Aorta (tissue), 5 donors: ENCODE measurements around the gene S100P. TPM values are rescaled to one million over a fixed set of nuclear protein-coding genes. Genes with fewer than 3 reads are reported as not detected.
"Not testable (repeated sequence)": the region's sequence is repeated elsewhere in the genome, so short reads cannot be mapped to it uniquely, and the experiment has no call there.

Experiments used
- ATAC-seq: fragments of 200-7000 bp; cut with Tn5 transposase; one replicate; pipeline ENCODE4 v1.9.1; 2022; ENCODE audit warnings: moderate library complexity; ENCODE audit not compliant: low FRiP score
- DNase-seq, 2 donors: peaks; one replicate each; pipeline ENCODE4 v3.0.0-alpha.2; 2020
- H3K27ac ChIP-seq, 2 donors: one replicate each; pipeline ENCODE4 v1.5.1; 2013; ENCODE audit warnings: low read length in 2 of 2, mild to moderate bottlenecking in 2 of 2, moderate library complexity in 2 of 2, control low read depth in 1 of 2, inconsistent platforms in 1 of 2, low read depth in 1 of 2
- H3K27me3 ChIP-seq, 2 donors: one replicate each; pipeline ENCODE4 v1.6.1; 2013; ENCODE audit warnings: control low read depth in 1 of 2, low read length in 1 of 2, mild to moderate bottlenecking in 1 of 2, moderate library complexity in 1 of 2; ENCODE audit not compliant: insufficient read depth in 2 of 2, control insufficient read depth in 1 of 2
- H3K36me3 ChIP-seq, 2 donors: one replicate each; pipeline ENCODE4 v1.6.1; 2013; ENCODE audit warnings: control low read depth in 1 of 2, low read length in 1 of 2, mild to moderate bottlenecking in 1 of 2; ENCODE audit not compliant: insufficient read depth in 2 of 2, control insufficient read depth in 1 of 2
- H3K4me1 ChIP-seq, 2 donors: one replicate each; pipeline ENCODE4 v1.6.1; 2013; ENCODE audit warnings: low read length in 2 of 2, control low read depth in 1 of 2, mild to moderate bottlenecking in 1 of 2, moderate library complexity in 1 of 2; ENCODE audit not compliant: insufficient read depth in 2 of 2, control insufficient read depth in 1 of 2
- H3K4me3 ChIP-seq, 2 donors: one replicate each; pipeline ENCODE4 v1.5.1; 2013; ENCODE audit warnings: low read length in 2 of 2, control low read depth in 1 of 2, mild to moderate bottlenecking in 1 of 2
- H3K9me3 ChIP-seq: one replicate; pipeline ENCODE4 v1.6.1; 2013; ENCODE audit warnings: mild to moderate bottlenecking, low read length; ENCODE audit not compliant: control insufficient read depth
- WGBS, 2 donors: extraction: QIAGEN DNeasy Blood & Tissue Kit; methylation state at CpG; one replicate each; pipeline ENCODE4 v1.1.7; 2013; 5-methylcytosine and 5-hydroxymethylcytosine counted together
- intact Hi-C, 2 donors: fragments of 100-400 bp; cut with DNase I; formaldehyde crosslinking; loops; one replicate each; pipeline versions ENCODE4 v1.14.2 to v1.15.0; 2022
- long read RNA-seq, 2 donors: library from polyadenylated mRNA; unstranded; transcript quantifications; one replicate each; pipeline ENCODE4 v2.0.0, GENCODE V29; 2020 to 2021
- polyA plus RNA-seq, 2 donors: library from polyadenylated mRNA; stranded (reverse); fragments of 200-250 nt; gene quantifications; one replicate each; pipeline ENCODE4 v1.2.3, GENCODE V29; 2013
- total RNA-seq, 2 donors: library from RNA; stranded (reverse); fragmentation: NEBNext Ultra II Directional; extraction: Animal tissue kit (Norgen Biotek cat#: 25700); gene quantifications; one replicate each; pipeline ENCODE4 v1.2.1, GENCODE V29; 2021
- donor health status: healthy with polysubstance abuse.
- donor health status: Bipolar disorder and iron deficiency.
- donor health status: DM: no; HTN: no; CAD: no.
- donor health status: DM: no; HTN: no; CAD: no.
- donor health status: DM: yes; HTN: yes; CAD: no.

S100P gene
- 1 to 10 TPM; 1.9 to 7.2 TPM for total RNA-seq
- 10 to 100 TPM in 1 of 2 donors, 1 to 10 TPM in 1; 4.3 to 17.2 TPM for polyA plus RNA-seq
- long read RNA-seq, donor 1, result 0 reads
- long read RNA-seq, donor 2, partial matches to known transcripts, result 0 of 1 reads
- long read RNA-seq, donor 2, other reads (novel, unspliced or antisense), result 1 of 1 reads

DNA sequence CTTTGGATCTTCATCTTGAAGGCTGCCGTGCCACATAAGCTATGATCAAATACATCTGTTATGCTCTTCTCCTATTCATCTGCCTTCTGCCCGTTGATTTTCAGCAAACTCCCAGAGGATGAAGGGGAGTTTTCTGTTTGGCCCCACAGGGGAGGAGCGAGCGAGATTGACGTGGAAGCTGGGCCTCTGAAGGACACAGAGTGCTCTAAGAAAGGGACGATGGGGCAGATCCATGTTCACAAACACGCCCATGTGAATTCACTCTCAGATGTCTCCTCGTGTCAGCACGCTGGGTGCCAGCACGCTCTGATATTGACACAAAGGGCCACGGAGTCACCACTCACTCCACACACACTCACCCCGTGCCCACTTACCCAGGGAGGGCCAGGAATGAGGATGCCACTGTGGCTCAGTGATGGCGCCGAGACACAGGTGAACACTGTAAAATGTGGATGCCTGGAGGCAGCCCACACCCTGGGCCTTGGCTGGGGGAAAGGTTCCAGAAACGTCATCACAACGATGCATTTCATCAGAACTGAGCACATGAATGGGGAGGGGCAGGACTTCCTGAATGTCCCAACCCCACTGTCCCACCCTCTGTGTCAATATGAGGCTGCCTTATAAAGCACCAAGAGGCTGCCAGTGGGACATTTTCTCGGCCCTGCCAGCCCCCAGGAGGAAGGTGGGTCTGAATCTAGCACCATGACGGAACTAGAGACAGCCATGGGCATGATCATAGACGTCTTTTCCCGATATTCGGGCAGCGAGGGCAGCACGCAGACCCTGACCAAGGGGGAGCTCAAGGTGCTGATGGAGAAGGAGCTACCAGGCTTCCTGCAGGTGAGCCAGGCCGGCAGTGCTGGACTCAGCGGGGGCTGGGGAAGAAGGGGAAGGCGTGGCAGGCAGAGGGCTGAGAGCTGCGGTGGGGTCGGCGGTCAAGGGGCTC, at the start of gene S100P:
Gene S100P (plus strand): TSS at position 648 of the 946 bp plus-strand sequence. CDS start 55 bp downstream, at position 703.
- intact Hi-C loops, result no loop called here
- Histone ChIP-seq H3K4me3 (no peak within 1 kb of the TSS), H3K27ac (no peak within 1 kb of the TSS), H3K36me3 (no peaks in the 10 kb centered on the region), H3K4me1 (no peaks in the 10 kb centered on the region), H3K9me3 (no peaks in the 10 kb centered on the region), H3K27me3 (no peaks in the 10 kb centered on the region)
- ATAC-seq (no peak), DNase-seq (no peak)
- 84 to 86% methylated on average over 28 to 29 of the region's 29 CpGs for WGBS, 2 donors

- Histone ChIP-seq H3K4me3 (no peak overlapping the region), H3K4me1 (peaks cover 0 to 6% of the 10 kb centered on the region in 2 donors), H3K27ac (no peak overlapping the region), H3K36me3 (peaks cover 0 to 2% of the 10 kb centered on the region in 2 donors), H3K9me3 (no peaks in the 10 kb centered on the region), H3K27me3 (no peaks in the 10 kb centered on the region)
- no peak for ATAC-seq
- WGBS, 2 donors, result 69 to 70% methylated on average over 5 of the region's 5 CpGs
- intact Hi-C loops, result loop anchor here in 1 of 2 donors (5.0 kb wide), 1 partner anchor 67 kb away; no protein-coding TSS in a partner anchor
- DNase-seq, result no peak
Measured at GRCh38 chr4:6644792-6645530, 48.7 kb upstream of the S100P start.

DNA sequence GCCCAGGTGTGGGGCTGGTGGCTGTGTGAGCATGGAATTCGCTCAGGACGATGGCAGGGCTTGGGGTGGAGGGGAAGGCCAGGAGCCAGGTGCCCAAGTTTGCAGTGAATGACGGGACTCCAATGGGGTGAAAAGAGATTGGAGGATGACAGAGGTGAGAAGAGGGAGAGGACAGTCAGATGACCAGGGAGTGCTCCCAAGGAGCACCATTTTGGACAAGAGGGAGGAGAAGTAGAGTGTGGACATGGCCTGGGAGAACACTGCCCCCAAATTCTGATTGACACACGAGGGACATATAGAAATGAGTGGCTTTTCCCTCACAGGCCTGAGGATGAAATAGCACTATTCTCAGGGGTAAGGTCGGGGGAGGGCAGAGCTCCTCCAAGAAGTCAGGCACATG, 46.5 kb upstream of the S100P start:
- ATAC-seq, result no peak
- Histone ChIP-seq H3K4me3 (no peak overlapping the region), H3K4me1 (peaks cover 0 to 3% of the 10 kb centered on the region in 2 donors), H3K36me3 (no peaks in the 10 kb centered on the region), H3K27ac (no peak overlapping the region), H3K27me3 (no peaks in the 10 kb centered on the region), H3K9me3 (no peaks in the 10 kb centered on the region)
- intact Hi-C loops, result no loop called here
- DNase-seq, result no peak
- 82 to 86% methylated on average over 5 of the region's 5 CpGs for WGBS, 2 donors

DNA sequence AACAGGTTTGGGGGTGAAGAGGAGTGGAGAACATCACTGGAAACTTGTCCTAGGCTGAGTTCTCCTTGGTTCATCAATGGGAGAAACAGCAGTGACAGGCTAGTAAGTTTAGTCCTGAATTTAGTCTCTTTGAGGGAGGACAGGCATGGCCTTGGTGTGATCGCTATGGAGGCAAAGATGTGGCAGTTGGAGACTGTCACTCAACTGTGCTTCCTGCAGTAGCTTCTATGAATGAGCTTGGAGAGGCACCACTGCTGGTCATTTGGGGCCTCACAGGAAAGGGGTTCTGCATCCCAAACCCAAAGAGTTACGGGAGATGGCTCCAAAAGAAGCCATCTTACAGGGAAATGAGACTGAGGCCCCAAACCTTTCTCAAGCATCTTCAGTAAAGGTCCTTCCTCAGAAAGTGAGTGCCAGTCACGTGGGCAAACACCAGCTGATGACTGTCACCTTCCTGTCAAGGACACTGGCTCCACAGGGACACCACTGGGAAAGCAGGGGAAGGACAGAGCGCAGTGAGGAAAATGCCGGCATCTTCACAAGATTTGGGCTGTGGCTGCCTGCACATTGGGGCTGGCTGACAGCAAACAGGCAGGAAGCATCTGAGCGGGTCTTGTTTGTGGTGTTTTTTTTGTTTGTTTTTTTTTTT, 46.0 kb upstream of the S100P start:
- no peak for ATAC-seq
- H3K9me3 ChIP-seq, result no peaks in the 10 kb centered on the region
- no peak overlapping the region for H3K4me3 ChIP-seq
- intact Hi-C loops, result no loop called here
- no peak for DNase-seq
- H3K36me3 ChIP-seq, result no peaks in the 10 kb centered on the region
- 60 to 74% methylated on average over 6 of the region's 6 CpGs for WGBS, 2 donors
- H3K27me3 ChIP-seq, result no peaks in the 10 kb centered on the region
- H3K4me1 ChIP-seq, result no peaks in the 10 kb centered on the region
- no peak overlapping the region for H3K27ac ChIP-seq

DNA sequence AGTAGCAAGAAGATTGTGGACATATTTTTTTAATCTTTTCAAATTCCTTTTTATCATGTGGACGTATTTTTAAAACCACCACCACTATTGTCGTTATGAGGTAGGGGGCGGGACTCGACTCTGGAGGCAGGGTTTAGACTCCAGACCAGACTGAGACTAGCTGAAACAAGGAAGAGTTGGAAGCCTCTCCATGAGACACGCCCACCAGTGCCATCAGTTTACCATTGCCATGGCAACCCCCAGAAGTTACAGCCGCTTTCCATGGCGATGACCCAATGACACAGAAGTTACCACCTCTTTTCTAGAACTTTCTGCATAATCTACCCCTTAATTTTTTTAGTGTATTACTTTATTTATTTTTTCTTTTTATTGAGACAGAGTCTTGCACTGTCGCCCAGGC, 44.5 kb upstream of the S100P start:
- Histone ChIP-seq H3K27me3 (no peaks in the 10 kb centered on the region), H3K27ac (no peak overlapping the region), H3K9me3 (no peaks in the 10 kb centered on the region), H3K36me3 (no peaks in the 10 kb centered on the region), H3K4me3 (no peak overlapping the region), H3K4me1 (no peaks in the 10 kb centered on the region)
- WGBS, 2 donors, result 90% methylated on average over 8 of the region's 8 CpGs
- intact Hi-C loops, result no loop called here
- ATAC-seq, result no peak
- DNase-seq, result no peak

GRCh38 chr4:6654211-6654610, 39.5 kb upstream of the S100P start:
- DNase-seq, ATAC-seq, H3K27me3 ChIP-seq, H3K27ac ChIP-seq, intact Hi-C loops, H3K36me3 ChIP-seq, H3K4me3 ChIP-seq, H3K4me1 ChIP-seq, H3K9me3 ChIP-seq: not testable (repeated sequence)
- 48 to 95% methylated on average over 2 to 3 of the region's 3 CpGs for WGBS, 2 donors

GRCh38 chr4:6655291-6655690, 38.4 kb upstream of the S100P start:
- H3K27me3 ChIP-seq, H3K4me1 ChIP-seq, intact Hi-C loops, H3K9me3 ChIP-seq, ATAC-seq, H3K27ac ChIP-seq, DNase-seq, H3K36me3 ChIP-seq, H3K4me3 ChIP-seq: not testable (repeated sequence)
- WGBS, 2 donors, result 75 to 91% methylated on average over 2 of the region's 2 CpGs

DNA sequence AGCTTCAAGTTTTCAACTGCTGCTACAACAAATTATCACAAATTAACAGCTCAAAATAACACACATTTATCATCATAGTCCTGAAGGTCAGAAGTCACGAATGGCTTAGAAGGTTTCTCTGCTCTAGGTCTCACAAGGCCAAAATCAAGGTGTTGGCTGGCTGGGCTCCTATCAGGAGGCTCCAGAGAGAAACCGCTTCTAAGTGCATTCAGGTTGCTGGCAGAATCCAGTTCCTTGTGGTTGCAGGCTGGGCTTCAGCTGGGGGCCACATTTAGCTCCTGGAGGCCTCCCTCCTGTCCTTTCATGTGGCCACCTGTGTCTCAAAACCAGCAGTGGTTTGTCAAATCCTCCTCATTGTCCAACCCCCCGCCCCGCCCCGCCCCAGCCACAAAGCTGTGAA, 37.8 kb upstream of the S100P start:
- no peaks in the 10 kb centered on the region for H3K36me3 ChIP-seq
- H3K9me3 ChIP-seq, result no peaks in the 10 kb centered on the region
- no peaks in the 10 kb centered on the region for H3K27me3 ChIP-seq
- intact Hi-C loops, result no loop called here
- no peak overlapping the region for H3K4me3 ChIP-seq
- no peaks in the 10 kb centered on the region for H3K4me1 ChIP-seq
- 93 to 94% methylated on average over 5 of the region's 5 CpGs for WGBS, 2 donors
- no peak overlapping the region for H3K27ac ChIP-seq
- ATAC-seq (no peak), DNase-seq (no peak)
